Inflammatory macrophage treated with lipopolysaccharide for 1 hour (primary cell): ENCODE data around the gene DUS1L.

ENCODE experiments used
- DNase-seq, 2 donors: peaks; one replicate each; pipeline ENCODE4 v3.0.0-alpha.2; 2020 to 2022

Gene DUS1L

GRCh38 chr17:82010575-82011525 is 54.8 kb downstream of the DUS1L start:
- DNase-seq: no peak

DNA sequence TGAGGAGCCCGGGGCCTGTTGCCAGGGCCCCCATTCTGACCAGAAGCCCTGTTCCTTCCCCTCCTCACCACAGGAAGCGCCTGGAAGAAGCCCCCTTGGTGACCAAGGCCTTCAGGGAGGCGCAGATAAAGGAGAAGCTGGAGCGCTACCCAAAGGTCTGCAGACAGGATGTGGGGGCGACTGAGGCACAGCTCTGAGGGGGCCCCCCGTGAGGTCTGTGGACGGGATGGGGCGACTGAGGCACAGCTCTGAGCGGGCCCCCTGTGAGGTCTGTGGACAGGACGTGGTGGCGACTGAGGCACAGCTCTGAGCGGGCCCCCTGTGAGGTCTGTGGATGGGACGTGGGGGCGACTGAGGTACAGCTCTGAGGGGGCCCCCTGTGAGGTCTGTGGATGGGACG is 56.2 kb downstream of the DUS1L start:
- no peak for DNase-seq

GRCh38 chr17:82008941-82009405 is 56.6 kb downstream of the DUS1L start:
- DNase-seq: no peak

GRCh38 chr17:82008258-82008940 is 57.2 kb downstream of the DUS1L start:
- no peak for DNase-seq
